HG02885 (cell line): Measurements from ENCODE around the gene WDR20.

ENCODE experiments used
- ATAC-seq: cut with Tn5 transposase; IDR thresholded peaks from one replicate; pipeline ENCODE4 v1.9.1; 2021; ENCODE audit warnings: mild to moderate bottlenecking; ENCODE audit not compliant: unreplicated experiment, poor library complexity

Gene WDR20

GRCh38 chr14:102194856-102195255 lies 55.2 kb downstream of the WDR20 start:
- ATAC-seq = no peak

GRCh38 chr14:102195446-102195845 lies 55.7 kb downstream of the WDR20 start:
- no peak for ATAC-seq

- no peak for ATAC-seq
Measured at GRCh38 chr14:102196039-102196901, 56.6 kb downstream of the WDR20 start.

- no peak for ATAC-seq
Measured at GRCh38 chr14:102196902-102197230, 57.2 kb downstream of the WDR20 start.

GRCh38 chr14:102197317-102197853 lies 57.7 kb downstream of the WDR20 start:
- no peak for ATAC-seq

GRCh38 chr14:102200690-102201352 lies 61.1 kb downstream of the WDR20 start:
- no peak for ATAC-seq

GRCh38 chr14:102201353-102201738 lies 61.6 kb downstream of the WDR20 start:
- no peak for ATAC-seq

- ATAC-seq = no peak
Measured at GRCh38 chr14:102201776-102202175, 62.1 kb downstream of the WDR20 start.

- ATAC-seq = no peak
Measured at GRCh38 chr14:102202944-102203343, 63.2 kb downstream of the WDR20 start.

GRCh38 chr14:102203382-102203781 lies 63.7 kb downstream of the WDR20 start:
- ATAC-seq = no peak

- ATAC-seq = no peak
Measured at GRCh38 chr14:102205560-102205959, 65.9 kb downstream of the WDR20 start.

- no peak for ATAC-seq
Measured at GRCh38 chr14:102206918-102207317, 67.2 kb downstream of the WDR20 start.

GRCh38 chr14:102207831-102208365 lies 68.2 kb downstream of the WDR20 start:
- ATAC-seq = no peak

GRCh38 chr14:102208741-102209140 lies 69.0 kb downstream of the WDR20 start:
- ATAC-seq = no peak

- ATAC-seq = no peak
Measured at GRCh38 chr14:102209224-102209966, 69.7 kb downstream of the WDR20 start.

- no peak for ATAC-seq
Measured at GRCh38 chr14:102210421-102211042, 70.8 kb downstream of the WDR20 start.

GRCh38 chr14:102211240-102211639 lies 71.5 kb downstream of the WDR20 start:
- no peak for ATAC-seq

GRCh38 chr14:102212356-102212755 lies 72.7 kb downstream of the WDR20 start:
- ATAC-seq = no peak

- ATAC-seq = no peak
Measured at GRCh38 chr14:102212845-102213244, 73.1 kb downstream of the WDR20 start.

- no peak for ATAC-seq
Measured at GRCh38 chr14:102213470-102213869, 73.8 kb downstream of the WDR20 start.
